ENCODE measurements around the gene TMEM100. TPM values are rescaled to one million over a fixed set of nuclear protein-coding genes. Genes with fewer than 3 reads are reported as not detected.
A peak's percentile ranks its signal among the peaks of the same experiment; 100 is the strongest.

TMEM100 gene
- total RNA-seq, 1 experiment from 2014 or later: 1.7 TPM

DNA sequence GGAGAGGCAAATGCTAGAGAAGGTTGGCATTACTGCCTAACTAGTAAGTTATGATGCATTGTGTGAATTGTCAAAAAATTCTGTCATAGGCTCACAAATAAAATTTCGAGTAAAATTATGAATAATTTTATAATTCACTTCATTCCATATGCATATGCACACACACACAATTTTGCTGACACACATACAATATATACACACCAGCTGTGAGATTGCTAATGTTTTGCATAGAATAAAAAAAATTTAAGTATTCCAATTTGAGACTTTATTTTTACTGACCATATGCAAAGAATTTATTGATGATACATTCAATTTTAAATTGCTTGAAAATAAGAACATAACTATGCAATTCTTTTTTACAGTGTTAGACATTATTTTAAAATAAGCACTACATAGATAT, 6.8 kb upstream of the TMEM100 start:
- Mint-ChIP-seq H3K27me3 (ENCODE audit: insufficient read depth, unreplicated experiment) (no peaks in the 10 kb centered on the region), H3K36me3 (ENCODE audit: insufficient read depth, unreplicated experiment) (peaks cover 5% of the 10 kb centered on the region), H3K4me1 (ENCODE audit: insufficient read depth, unreplicated experiment) (peaks cover 84% of the 10 kb centered on the region), H3K4me3 (ENCODE audit: unreplicated experiment) (no peak overlapping the region), H3K9me3 (ENCODE audit: unreplicated experiment) (no peaks in the 10 kb centered on the region), H3K27ac (ENCODE audit: low read depth, unreplicated experiment) (peak overlapping the region; percentile 93)
- ChIA-PET CTCF (interaction anchor here (1.4 to 1.7 kb wide), 2 partner anchors 11 to 13 kb away, joined by 3 to 9 read pairs; no protein-coding TSS in a partner anchor), POLR2A (no interaction called here)
- DNase-seq (ENCODE audit: unreplicated experiment): no peak
- no TSS peak for BruUV-seq (replicated peaks)
- intact Hi-C loops (cut with micrococcal nuclease): no loop called here
- TF ChIP-seq, protein P1, sequence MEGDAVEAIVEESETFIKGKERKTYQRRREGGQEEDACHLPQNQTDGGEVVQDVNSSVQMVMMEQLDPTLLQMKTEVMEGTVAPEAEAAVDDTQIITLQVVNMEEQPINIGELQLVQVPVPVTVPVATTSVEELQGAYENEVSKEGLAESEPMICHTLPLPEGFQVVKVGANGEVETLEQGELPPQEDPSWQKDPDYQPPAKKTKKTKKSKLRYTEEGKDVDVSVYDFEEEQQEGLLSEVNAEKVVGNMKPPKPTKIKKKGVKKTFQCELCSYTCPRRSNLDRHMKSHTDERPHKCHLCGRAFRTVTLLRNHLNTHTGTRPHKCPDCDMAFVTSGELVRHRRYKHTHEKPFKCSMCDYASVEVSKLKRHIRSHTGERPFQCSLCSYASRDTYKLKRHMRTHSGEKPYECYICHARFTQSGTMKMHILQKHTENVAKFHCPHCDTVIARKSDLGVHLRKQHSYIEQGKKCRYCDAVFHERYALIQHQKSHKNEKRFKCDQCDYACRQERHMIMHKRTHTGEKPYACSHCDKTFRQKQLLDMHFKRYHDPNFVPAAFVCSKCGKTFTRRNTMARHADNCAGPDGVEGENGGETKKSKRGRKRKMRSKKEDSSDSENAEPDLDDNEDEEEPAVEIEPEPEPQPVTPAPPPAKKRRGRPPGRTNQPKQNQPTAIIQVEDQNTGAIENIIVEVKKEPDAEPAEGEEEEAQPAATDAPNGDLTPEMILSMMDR (IDR thresholded peaks at IDR 0.05; ENCODE audit: unreplicated experiment): no peak

DNA sequence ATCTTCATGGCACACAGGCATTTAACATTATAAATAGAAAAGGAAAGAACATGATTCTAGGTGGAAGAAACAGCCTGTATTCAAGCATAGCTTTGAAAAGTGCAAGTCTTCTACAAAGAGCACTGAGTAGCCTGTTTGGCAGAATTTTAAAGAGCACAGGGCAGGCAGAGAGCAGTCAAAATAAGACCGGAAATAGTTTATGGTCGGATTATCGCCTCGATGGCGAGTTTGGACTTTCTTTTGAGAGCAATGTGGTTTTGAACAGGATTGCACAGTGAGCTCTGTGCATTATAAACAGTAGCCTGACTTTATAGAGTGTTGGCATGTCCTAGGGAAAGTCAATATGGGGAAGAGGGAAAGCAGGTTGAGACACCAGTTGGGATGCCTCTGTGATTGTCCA, 6.2 kb upstream of the TMEM100 start:
- no peak overlapping the region for H3K4me3 Mint-ChIP-seq (ENCODE audit: unreplicated experiment)
- no TSS peak for BruUV-seq (replicated peaks)
- TF ChIP-seq, protein P1 (IDR thresholded peaks at IDR 0.05; ENCODE audit: unreplicated experiment): no peak
- H3K9me3 Mint-ChIP-seq (ENCODE audit: unreplicated experiment): no peaks in the 10 kb centered on the region
- ChIA-PET POLR2A (no interaction called here), CTCF (interaction anchor here (1.4 to 2.8 kb wide), 6 partner anchors 11 to 203 kb away, joined by 3 to 11 read pairs (median 5); no protein-coding TSS in a partner anchor)
- peaks cover 78% of the 10 kb centered on the region for H3K4me1 Mint-ChIP-seq (ENCODE audit: insufficient read depth, unreplicated experiment)
- no peak for DNase-seq (ENCODE audit: unreplicated experiment)
- H3K36me3 Mint-ChIP-seq (ENCODE audit: insufficient read depth, unreplicated experiment): peaks cover 5% of the 10 kb centered on the region
- intact Hi-C loops (cut with micrococcal nuclease): no loop called here
- peak overlapping the region; percentile 93 for H3K27ac Mint-ChIP-seq (ENCODE audit: low read depth, unreplicated experiment)
- no peaks in the 10 kb centered on the region for H3K27me3 Mint-ChIP-seq (ENCODE audit: insufficient read depth, unreplicated experiment)

DNA sequence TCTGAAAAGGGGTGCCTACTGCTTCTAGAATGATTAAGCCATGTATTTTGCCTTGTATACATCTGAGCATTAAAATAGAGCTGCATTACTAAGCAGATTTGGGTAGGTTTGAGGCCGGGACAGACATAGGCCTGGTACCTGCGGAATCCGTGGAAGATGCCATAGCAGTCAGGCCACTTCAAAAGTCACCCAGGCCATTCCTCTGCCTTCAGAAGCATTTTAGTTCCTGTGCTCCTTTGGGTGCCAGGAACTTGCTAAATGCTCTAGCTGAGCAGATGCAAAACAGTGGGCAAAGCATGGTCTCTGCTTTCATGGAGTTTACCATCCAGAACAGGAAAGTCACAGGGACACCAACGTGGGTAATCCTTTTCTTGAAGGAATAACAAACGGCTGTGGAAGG, 5.7 kb upstream of the TMEM100 start:
- peaks cover 5% of the 10 kb centered on the region for H3K36me3 Mint-ChIP-seq (ENCODE audit: insufficient read depth, unreplicated experiment)
- TF ChIP-seq, protein P1 (IDR thresholded peaks at IDR 0.05; ENCODE audit: unreplicated experiment): no peak
- peaks cover 74% of the 10 kb centered on the region for H3K4me1 Mint-ChIP-seq (ENCODE audit: insufficient read depth, unreplicated experiment)
- POLR2A ChIA-PET: no interaction called here
- no peak for DNase-seq (ENCODE audit: unreplicated experiment)
- CTCF ChIA-PET: interaction anchor here (1.4 to 2.8 kb wide), 6 partner anchors 10 to 202 kb away, joined by 3 to 11 read pairs (median 5); no protein-coding TSS in a partner anchor
- H3K27me3 Mint-ChIP-seq (ENCODE audit: insufficient read depth, unreplicated experiment): no peaks in the 10 kb centered on the region
- no peak overlapping the region for H3K4me3 Mint-ChIP-seq (ENCODE audit: unreplicated experiment)
- no peaks in the 10 kb centered on the region for H3K9me3 Mint-ChIP-seq (ENCODE audit: unreplicated experiment)
- peak overlapping the region; percentile 93 for H3K27ac Mint-ChIP-seq (ENCODE audit: low read depth, unreplicated experiment)
- no TSS peak for BruUV-seq (replicated peaks)
- intact Hi-C loops (cut with micrococcal nuclease): no loop called here

DNA sequence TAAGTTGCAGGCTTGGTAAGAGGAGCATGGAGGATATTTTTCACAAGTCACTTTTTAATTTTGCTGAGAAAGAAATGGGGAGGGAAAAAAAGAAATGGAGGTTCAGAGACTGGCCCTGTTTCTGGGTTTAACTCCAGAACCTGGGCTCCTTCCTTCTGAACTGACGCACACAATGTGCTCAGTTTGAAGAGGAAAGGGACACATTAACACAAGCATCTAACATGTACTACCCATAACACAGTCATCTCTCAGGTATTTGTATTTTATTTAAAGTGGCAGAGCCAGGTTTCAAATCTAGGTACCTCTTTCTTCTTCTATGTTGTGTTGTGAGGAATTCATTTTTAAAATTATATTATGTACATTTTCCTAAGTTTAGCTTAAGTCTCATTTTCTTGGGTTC, 5.3 kb upstream of the TMEM100 start:
- H3K4me1 Mint-ChIP-seq (ENCODE audit: insufficient read depth, unreplicated experiment): peaks cover 74% of the 10 kb centered on the region
- ChIA-PET POLR2A (no interaction called here), CTCF (interaction anchor here (1.6 to 2.8 kb wide), 5 partner anchors 10 to 202 kb away, joined by 4 to 11 read pairs (median 6); no protein-coding TSS in a partner anchor)
- H3K27me3 Mint-ChIP-seq (ENCODE audit: insufficient read depth, unreplicated experiment): no peaks in the 10 kb centered on the region
- no TSS peak for BruUV-seq (replicated peaks)
- peak overlapping the region; percentile 63 for H3K4me3 Mint-ChIP-seq (ENCODE audit: unreplicated experiment)
- H3K9me3 Mint-ChIP-seq (ENCODE audit: unreplicated experiment): no peaks in the 10 kb centered on the region
- H3K36me3 Mint-ChIP-seq (ENCODE audit: insufficient read depth, unreplicated experiment): peaks cover 4% of the 10 kb centered on the region
- TF ChIP-seq, protein P1 (IDR thresholded peaks at IDR 0.05; ENCODE audit: unreplicated experiment): no peak
- DNase-seq (ENCODE audit: unreplicated experiment): no peak
- H3K27ac Mint-ChIP-seq (ENCODE audit: low read depth, unreplicated experiment): peak overlapping the region; percentile 93
- intact Hi-C loops (cut with micrococcal nuclease): no loop called here

Measured in MCF 10A (cell line).